Spleen (tissue), 11 donors: Measurements from ENCODE around the gene PDZD2. TPM values are rescaled to one million over a fixed set of nuclear protein-coding genes. Genes with fewer than 3 reads are reported as not detected.

Experiments
- DNase-seq: peaks from one replicate; pipeline ENCODE4 v3.0.0-alpha.2; 2020
- H3K27ac ChIP-seq, 8 donors: fragments of 200-600 bp; sonication (generic) in 7 of 8; 1 replicate in 4 of 8; 2 replicates in 4 of 8; pipeline versions ENCODE4 v1.5.0 to v1.8.0; 2016 to 2021; ENCODE audit warnings: inconsistent platforms in 4 of 8, mild to moderate bottlenecking in 4 of 8, moderate library complexity in 1 of 8
- H3K27me3 ChIP-seq, 7 donors: fragments of 200-600 bp; sonication (generic) in 6 of 7; replicated peaks in 1 of 7; 1 replicate in 4 of 7; 2 replicates in 3 of 7; pipeline versions ENCODE4 v1.5.0 to v1.8.0; 2016 to 2021; ENCODE audit warnings: inconsistent platforms in 3 of 7, mild to moderate bottlenecking in 1 of 7
- H3K36me3 ChIP-seq, 6 donors: fragments of 200-600 bp; sonication (generic) in 5 of 6; 1 replicate in 4 of 6; 2 replicates in 2 of 6; pipeline versions ENCODE4 v1.5.0 to v1.8.0; 2016 to 2021; ENCODE audit warnings: inconsistent platforms in 2 of 6
- H3K4me1 ChIP-seq, 6 donors: fragments of 200-600 bp; sonication (generic) in 5 of 6; 1 replicate in 3 of 6; 2 replicates in 3 of 6; pipeline versions ENCODE4 v1.5.0 to v1.8.0; 2016 to 2021; ENCODE audit warnings: inconsistent platforms in 3 of 6
- H3K4me3 ChIP-seq, 8 donors: fragments of 200-600 bp; sonication (generic) in 7 of 8; 1 replicate in 4 of 8; 2 replicates in 4 of 8; pipeline versions ENCODE4 v1.5.0 to v1.8.0; 2016 to 2021; ENCODE audit warnings: inconsistent platforms in 4 of 8, mild to moderate bottlenecking in 4 of 8, moderate library complexity in 2 of 8
- H3K9me3 ChIP-seq, 8 donors: fragments of 200-600 bp; sonication (generic) in 7 of 8; 1 replicate in 4 of 8; 2 replicates in 4 of 8; pipeline versions ENCODE4 v1.5.0 to v1.8.0; 2016 to 2021; ENCODE audit warnings: inconsistent platforms in 4 of 8
- POLR2A ChIP-seq, 3 donors: fragments of 450-650 bp; IDR thresholded peaks; one replicate each; pipeline ENCODE4 v1.5.1; 2017; ENCODE audit warnings: antibody characterized with exemption in 3 of 3, mild to moderate bottlenecking in 1 of 3
- POLR2AphosphoS5 ChIP-seq, 3 donors: sonication (generic); formaldehyde crosslinking; IDR thresholded peaks; one replicate each; pipeline ENCODE4 v1.5.1; 2017; ENCODE audit warnings: antibody characterized with exemption in 3 of 3
- WGBS, 5 donors: extraction: QIAGEN DNeasy Blood & Tissue Kit in 3 of 5; methylation state at CpG; one replicate each; pipeline versions ENCODE4 v1.1.5 to v1.1.7; 2013 to 2018; 5-methylcytosine and 5-hydroxymethylcytosine counted together
- intact Hi-C: fragments of 100-400 bp; cut with DNase I; formaldehyde crosslinking; loops from one replicate; pipeline ENCODE4 v1.15.0; 2023; ENCODE audit warnings: low total_unique reads
- polyA plus RNA-seq, 3 donors: library from polyadenylated mRNA; stranded (reverse); fragments of 200-250 nt; gene quantifications; one replicate each; pipeline ENCODE4 v1.2.1, GENCODE V29; 2013
- total RNA-seq, 7 donors: library from RNA; depleted of rRNA in 3 of 7; stranded (reverse); fragments of >200 nt in 3 of 7; fragmentation: NEBNext Ultra II Directional in 4 of 7; extraction: Animal tissue kit (Norgen Biotek cat#: 25700) in 4 of 7; gene quantifications; one replicate each; pipeline versions ENCODE4 v1.1.0 to v1.2.1, GENCODE V29; 2016 to 2021
- TF ChIP-seq, protein P1 (sequence below), 11 experiments: fragments of 200-600 bp in 7 of 11; fragments of 450-650 bp in 4 of 11; sonication (generic) in 4 of 11; IDR thresholded peaks in 8 of 11; conservative IDR thresholded peaks in 3 of 11; 1 replicate in 7 of 11; 2 replicates in 4 of 11; pipeline versions ENCODE4 v1.4.0 to v1.8.0; 2016 to 2021; ENCODE audit warnings: antibody characterized with exemption in 11 of 11, inconsistent platforms in 4 of 11, mild to moderate bottlenecking in 1 of 11
- donor health status: healthy with polysubstance abuse.
- donor health status: DM: no; HTN: no; CAD: no; lungs with moderate emphysema.
- donor health status: DM: no; HTN: no; CAD: no.
- donor health status: Bipolar disorder and iron deficiency.
- donor health status: healthy.
- donor health status: DM: no; HTN: no; CAD: no.
- donor health status: DM: yes; HTN: yes; CAD: no.

The PDZD2 gene
- total and polyA plus RNA-seq, 10 donors: 0.09 to 4.7 (median 2.4) TPM

DNA sequence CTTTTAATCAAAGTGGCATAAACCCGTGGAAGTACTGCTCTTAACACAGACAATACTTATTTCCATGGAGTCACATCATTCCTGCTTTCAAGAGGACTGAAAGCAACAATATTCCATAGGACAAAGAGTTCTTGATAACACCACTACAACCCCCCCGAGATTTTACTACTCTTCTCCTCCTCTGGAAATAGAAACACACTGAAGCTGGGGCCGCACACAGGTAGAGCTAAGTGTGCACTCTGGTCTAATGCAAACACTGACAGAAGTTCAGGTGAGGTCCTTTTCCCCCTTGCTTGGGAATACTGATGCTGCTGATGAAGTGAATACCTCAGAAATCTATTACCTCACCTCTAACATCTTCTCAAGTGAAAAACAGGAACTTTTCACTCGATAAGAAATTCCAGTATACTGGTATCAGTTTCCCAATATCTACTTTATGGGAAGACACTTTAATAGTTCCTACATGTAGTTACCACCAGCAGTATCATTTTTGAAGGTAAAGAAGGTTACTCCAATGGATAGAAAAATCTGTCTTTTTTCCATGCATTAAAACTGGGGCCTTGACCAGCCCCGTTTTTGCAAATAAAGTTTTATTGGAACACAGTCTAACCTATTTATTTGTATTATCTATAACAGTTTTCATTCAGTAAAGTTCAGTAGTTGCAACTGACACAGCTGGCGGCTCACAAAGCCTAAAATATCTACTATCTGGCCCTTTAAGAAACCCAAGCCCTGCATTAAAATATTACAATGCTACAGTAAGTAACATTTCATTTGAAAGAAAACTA is 485.2 kb downstream of the PDZD2 start:
- DNase-seq: no peak
- 78 to 86% (median 81%) methylated on average over 6 of the region's 6 CpGs for WGBS, 5 donors
- Histone ChIP-seq H3K27me3 (no peaks in the 10 kb centered on the region), H3K36me3 (peaks cover 0 to 89% (median 33%) of the 10 kb centered on the region in 6 donors), H3K9me3 (no peaks in the 10 kb centered on the region), H3K27ac (peak overlapping the region in 1 of 8 donors; percentile 19), H3K4me3 (no peak overlapping the region), H3K4me1 (peaks cover 7 to 55% (median 28%) of the 10 kb centered on the region in 6 donors)
- TF ChIP-seq POLR2A (IDR thresholded peaks at IDR 0.05) (no peak), POLR2AphosphoS5 (IDR thresholded peaks at IDR 0.05) (no peak)
- TF ChIP-seq, protein P1, sequence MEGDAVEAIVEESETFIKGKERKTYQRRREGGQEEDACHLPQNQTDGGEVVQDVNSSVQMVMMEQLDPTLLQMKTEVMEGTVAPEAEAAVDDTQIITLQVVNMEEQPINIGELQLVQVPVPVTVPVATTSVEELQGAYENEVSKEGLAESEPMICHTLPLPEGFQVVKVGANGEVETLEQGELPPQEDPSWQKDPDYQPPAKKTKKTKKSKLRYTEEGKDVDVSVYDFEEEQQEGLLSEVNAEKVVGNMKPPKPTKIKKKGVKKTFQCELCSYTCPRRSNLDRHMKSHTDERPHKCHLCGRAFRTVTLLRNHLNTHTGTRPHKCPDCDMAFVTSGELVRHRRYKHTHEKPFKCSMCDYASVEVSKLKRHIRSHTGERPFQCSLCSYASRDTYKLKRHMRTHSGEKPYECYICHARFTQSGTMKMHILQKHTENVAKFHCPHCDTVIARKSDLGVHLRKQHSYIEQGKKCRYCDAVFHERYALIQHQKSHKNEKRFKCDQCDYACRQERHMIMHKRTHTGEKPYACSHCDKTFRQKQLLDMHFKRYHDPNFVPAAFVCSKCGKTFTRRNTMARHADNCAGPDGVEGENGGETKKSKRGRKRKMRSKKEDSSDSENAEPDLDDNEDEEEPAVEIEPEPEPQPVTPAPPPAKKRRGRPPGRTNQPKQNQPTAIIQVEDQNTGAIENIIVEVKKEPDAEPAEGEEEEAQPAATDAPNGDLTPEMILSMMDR (IDR thresholded peaks at IDR 0.05 in 8 of 11, conservative IDR thresholded peaks at IDR 0.05 in 3 of 11): no peak
- intact Hi-C loops: no loop called here

- H3K27me3 ChIP-seq: no peaks in the 10 kb centered on the region
- TF ChIP-seq, protein P1 (IDR thresholded peaks at IDR 0.05 in 8 of 11, conservative IDR thresholded peaks at IDR 0.05 in 3 of 11): no peak
- TF ChIP-seq POLR2A (IDR thresholded peaks at IDR 0.05) (no peak), POLR2AphosphoS5 (IDR thresholded peaks at IDR 0.05) (no peak)
- H3K9me3 ChIP-seq: no peaks in the 10 kb centered on the region
- H3K4me3 ChIP-seq: no peak overlapping the region
- peaks cover 7 to 78% (median 34%) of the 10 kb centered on the region in 6 donors for H3K4me1 ChIP-seq
- H3K27ac ChIP-seq: no peak overlapping the region
- intact Hi-C loops: no loop called here
- peaks cover 0 to 81% (median 17%) of the 10 kb centered on the region in 6 donors for H3K36me3 ChIP-seq
- WGBS, 5 donors: 58 to 70% (median 63%) methylated on average over 1 of the region's 1 CpG
- no peak for DNase-seq
Observed at GRCh38 chr5:32126691-32127090, 487.8 kb downstream of the PDZD2 start.

GRCh38 chr5:32127711-32128110 is 488.8 kb downstream of the PDZD2 start:
- intact Hi-C loops: no loop called here
- TF ChIP-seq POLR2A (IDR thresholded peaks at IDR 0.05): no peak
- TF ChIP-seq, protein P1 (IDR thresholded peaks at IDR 0.05 in 8 of 11, conservative IDR thresholded peaks at IDR 0.05 in 3 of 11): no peak
- TF ChIP-seq POLR2AphosphoS5 (IDR thresholded peaks at IDR 0.05): no peak
- Histone ChIP-seq H3K9me3 (no peaks in the 10 kb centered on the region), H3K4me3 (no peak overlapping the region), H3K27me3 (no peaks in the 10 kb centered on the region), H3K4me1 (peaks cover 7 to 85% (median 34%) of the 10 kb centered on the region in 6 donors), H3K27ac (no peak overlapping the region), H3K36me3 (peaks cover 0 to 81% (median 17%) of the 10 kb centered on the region in 6 donors)
- 71 to 83% (median 78%) methylated on average over 3 of the region's 3 CpGs for WGBS, 5 donors
- DNase-seq: no peak

- 75 to 86% (median 83%) methylated on average over 7 of the region's 7 CpGs for WGBS, 5 donors
- H3K36me3 ChIP-seq: peaks cover 0 to 81% (median 24%) of the 10 kb centered on the region in 6 donors
- H3K4me3 ChIP-seq: no peak overlapping the region
- intact Hi-C loops: no loop called here
- no peaks in the 10 kb centered on the region for H3K27me3 ChIP-seq
- no peak overlapping the region for H3K27ac ChIP-seq
- H3K9me3 ChIP-seq: no peaks in the 10 kb centered on the region
- H3K4me1 ChIP-seq: peaks cover 0 to 86% (median 26%) of the 10 kb centered on the region in 6 donors
- no peak for DNase-seq
- TF ChIP-seq POLR2A (IDR thresholded peaks at IDR 0.05) (no peak), POLR2AphosphoS5 (IDR thresholded peaks at IDR 0.05) (no peak)
- TF ChIP-seq, protein P1 (IDR thresholded peaks at IDR 0.05 in 8 of 11, conservative IDR thresholded peaks at IDR 0.05 in 3 of 11): no peak
Observed at GRCh38 chr5:32129074-32129598, 490.2 kb downstream of the PDZD2 start.
